Brain pericyte (primary cell): ENCODE results near the gene TNFRSF4.
"Not testable (repeated sequence)": the region's sequence is repeated elsewhere in the genome, so short reads cannot be mapped to it uniquely, and the experiment has no call there.

Source experiments
- DNase-seq: peaks from one replicate; pipeline ENCODE4 v3.0.0-alpha.2; 2012; ENCODE audit warnings: low read depth, low spot score

The TNFRSF4 gene

DNA sequence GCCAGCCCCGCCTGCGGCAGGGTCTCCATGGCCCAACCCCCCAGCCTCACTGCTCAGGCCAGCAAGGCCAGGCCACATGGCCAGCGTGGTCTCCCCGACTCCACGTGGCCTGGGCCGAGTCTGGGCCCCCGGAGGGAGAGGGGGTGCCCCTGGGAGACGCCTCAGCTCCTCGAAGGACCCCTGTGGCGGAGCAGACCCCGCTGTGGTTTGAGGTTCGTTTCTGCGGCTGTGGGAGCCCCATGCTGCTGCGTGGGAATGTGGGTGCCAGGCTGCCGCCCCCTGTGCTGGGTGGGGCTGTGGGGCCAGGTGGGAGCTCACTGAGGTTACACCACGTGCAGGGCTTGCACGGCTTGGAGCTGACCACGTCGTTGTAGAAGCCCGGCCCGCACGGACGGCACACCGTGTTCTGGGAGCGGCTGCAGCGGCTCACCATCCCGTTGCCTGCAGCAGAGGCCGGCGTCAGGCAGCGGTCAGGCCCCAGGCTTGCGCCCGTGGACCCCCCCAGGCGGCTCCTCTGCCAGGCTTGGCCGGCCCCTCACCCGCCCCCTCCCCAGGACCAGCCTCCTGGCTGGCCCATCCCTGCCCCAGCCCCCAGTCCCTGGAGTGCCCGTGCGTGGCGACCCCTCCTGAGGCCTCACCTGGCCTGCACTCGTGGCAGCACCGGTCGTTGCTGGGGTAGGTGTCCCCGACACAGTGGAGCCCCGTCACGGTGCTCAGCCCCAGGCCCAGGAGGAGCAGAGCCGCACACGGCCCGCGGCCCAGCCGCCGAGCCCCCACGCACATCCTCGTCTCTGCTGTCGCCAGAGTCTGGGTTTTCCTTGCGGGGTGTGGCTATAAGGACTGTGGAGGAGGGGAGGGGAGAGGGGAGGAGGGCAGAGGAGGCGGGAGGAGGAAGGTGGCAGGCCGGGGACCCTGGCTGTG, at the start of gene TNFRSF4:
TSS of gene TNFRSF4 (minus strand) at position 809 of the 921 bp plus-strand sequence. CDS start at position 783, 26 bp downstream.
- DNase-seq: no peak

DNA sequence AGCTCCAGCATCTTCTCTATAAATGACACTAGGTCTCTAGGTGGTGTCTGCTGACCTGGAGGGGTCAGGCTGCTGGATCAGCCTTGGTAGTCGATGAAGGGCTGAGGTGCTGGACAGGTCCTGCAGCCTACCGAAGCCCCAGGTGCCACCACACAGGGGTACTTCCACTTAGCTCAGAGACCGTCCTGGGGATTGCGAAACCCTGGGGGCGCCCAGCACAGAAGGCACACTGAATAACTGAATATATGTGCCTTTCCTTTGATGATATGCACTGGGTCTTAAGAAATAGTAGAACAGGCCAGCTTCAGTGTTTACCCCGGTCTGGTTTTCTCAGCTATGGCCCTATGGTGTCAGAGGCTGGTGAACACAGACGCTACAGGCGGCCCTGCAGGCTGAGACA, 48.8 kb upstream of the TNFRSF4 start:
- no peak for DNase-seq

DNA sequence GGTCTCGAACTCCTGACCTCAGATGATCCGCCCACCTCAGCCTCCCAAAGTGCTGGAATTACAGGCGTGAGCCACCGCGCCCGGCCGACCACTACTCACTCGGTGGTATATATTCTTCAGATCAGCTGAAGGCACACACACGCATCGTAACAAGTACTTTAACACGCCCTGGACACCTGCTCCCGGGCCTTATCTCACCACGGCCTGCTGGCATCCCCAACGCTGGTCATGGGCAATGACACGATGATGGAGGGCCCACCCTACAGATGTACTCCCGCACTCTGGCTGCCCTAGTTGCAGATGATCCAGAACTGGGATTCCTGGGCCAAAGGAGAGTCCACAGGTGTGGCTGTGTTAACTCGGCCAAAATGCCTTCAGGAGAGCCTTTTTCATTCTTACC, 48.1 kb upstream of the TNFRSF4 start:
- no peak for DNase-seq

DNA sequence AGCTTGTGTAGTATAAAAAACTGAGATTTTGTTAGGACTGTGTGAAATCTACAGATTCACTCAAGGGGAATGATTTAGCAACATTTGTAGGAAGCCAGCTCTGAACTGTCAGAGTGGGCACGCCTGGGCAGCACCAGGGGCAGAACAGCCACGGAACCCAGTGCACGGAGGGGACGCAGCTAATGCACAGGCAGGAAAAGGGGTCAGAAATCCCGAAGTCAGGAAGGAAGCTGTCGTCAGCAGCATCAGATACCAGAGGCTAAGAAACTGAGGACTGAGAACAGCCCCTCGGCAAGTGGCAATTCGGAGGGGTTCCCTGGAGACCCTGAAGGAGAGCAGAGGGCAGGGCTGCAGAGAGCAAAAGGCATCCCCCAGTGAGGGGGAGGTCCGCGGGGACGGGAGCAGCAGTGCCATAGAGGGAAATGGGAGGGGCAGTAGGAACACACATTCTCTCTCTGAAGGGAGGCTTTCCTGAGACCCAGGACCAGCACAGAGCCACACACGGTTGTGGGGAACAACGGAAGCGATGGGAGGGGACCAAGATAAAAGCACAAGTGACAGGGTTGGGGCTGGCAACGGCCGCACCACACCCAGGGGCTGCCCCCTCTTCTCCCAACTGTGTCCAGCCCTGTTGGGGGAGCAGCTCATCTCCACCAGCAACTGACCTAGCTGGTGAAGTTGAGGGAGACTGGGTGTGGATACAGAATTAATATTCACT, 47.0 kb upstream of the TNFRSF4 start:
- DNase-seq: no peak

DNA sequence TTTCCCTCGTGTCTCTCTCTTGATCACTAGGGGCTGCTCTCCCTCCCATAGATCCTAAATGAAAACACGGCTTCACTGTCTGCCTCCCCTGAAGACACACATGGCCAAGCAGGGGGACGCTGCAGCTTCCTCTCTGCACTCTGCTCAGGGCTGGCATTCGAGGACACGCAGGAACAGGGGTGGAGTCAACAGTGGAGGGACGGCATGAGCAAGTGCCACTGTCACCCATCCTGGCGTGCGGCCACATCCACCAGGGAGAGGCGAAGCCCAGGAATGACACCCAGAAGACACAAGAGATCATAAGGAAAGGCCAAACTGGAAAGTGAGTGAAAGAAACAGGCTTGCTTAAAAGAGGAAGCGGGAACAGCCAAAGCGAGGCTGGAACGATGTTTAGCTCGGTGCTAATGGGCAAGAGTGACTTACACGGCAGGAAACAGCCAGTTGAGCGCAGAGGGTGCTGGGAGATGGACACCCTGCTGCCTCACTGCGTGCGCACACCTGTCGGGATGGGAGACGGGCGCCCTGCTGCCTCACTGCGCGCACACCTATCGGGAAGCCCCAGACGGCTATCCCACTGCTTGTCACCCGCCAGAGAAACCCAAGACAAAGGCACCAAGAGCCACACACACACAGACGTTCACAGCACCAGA, 46.1 kb upstream of the TNFRSF4 start:
- no peak for DNase-seq

DNA sequence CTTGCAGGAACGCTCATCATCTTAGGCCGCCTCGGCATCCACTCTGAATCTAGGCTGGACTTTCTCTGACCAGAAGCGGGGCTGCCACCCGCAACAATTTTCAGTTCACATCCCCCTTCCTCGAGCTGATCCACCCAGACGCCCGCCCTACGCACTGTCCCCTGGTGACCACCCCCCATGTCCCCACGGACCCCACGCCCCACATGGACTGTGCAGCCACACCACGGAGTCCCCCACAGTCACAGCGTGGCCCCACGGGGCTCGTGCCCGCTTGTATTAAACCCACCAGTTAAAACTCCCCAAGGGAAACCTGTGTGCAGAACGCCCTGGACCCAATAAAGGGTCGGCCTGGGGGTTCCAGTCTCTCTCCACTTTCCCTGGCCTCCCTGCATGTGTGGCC, 45.6 kb upstream of the TNFRSF4 start:
- DNase-seq: no peak

DNA sequence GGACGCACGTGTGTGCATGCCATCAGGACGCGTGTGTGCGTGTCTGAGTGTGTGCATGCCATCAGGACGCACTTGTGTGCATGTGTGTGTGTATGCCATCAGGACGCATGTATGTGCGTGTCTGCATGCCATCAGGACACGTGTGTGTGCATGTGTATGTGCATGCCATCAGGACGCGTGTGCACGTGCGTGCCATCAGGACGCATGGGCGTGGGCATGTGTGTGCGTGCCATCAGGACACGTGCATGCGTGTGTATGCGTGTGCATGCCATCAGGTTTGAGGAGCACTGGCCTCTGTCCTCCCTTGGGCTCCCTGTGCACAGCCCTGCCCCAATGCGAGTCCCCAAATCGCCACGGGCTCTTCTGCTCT, 45.2 kb upstream of the TNFRSF4 start:
- no peak for DNase-seq

DNA sequence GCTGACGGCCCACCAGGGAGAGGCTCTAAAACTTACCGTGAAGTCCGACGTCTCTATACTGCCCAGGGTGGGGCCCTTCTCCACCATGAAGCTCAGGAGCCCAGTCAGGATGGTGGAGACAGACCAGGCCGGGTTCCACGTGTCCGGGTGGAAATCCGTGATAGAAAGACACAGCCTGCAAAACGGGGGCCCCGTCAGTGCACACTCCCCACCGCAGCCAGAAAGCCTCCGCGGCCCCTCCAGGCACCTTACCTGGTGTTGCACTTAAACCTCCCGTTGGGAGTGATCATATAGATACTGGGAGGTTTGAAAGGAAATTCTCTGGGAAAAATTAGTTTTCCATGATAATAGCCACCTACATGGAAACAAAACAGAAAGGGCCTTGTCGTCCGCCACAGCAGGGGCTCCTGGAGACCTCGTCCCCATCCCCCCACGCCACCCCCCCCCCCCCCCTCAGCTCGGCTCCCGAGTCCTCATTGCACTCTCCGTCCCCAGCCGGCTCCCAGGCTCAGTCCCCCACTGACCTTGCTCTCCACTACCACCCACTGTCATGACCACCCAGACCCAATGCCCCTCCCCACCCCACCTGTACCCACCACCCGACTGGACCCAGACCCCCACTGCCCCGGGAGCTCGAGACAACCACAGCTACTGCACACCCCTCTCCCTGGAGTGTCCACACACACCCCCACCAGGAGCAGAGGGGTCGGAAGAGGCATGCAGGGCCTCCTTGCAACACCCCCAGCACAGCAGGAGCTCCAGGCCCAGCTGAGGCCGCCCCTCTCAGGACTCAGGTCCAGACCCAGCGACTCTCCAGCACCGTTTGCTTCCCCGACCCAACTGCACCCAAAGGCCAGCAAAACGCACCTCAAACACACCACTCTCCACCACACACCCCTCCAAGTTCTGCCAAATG, 43.3 kb upstream of the TNFRSF4 start:
- no peak for DNase-seq

DNA sequence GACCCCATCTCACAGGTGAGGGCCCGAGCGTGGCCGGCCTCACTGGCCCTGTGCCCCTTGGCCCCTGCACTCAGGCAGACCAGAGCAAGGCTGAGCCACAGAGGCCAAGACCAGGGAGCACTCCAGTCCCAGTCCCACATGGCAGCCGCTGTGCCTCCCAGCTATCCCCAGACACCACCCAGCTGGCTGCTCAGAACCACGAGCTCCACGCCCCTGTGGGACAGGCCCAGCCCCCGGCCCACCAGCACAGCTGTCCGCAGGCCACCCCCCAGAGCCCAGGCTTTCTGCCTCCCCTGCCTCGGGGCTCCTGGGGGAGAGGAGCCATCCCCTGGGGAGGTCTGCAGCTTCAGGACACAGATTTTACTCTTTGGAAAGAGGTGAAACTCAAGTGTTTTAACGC, 41.7 kb upstream of the TNFRSF4 start:
- DNase-seq: no peak

DNA sequence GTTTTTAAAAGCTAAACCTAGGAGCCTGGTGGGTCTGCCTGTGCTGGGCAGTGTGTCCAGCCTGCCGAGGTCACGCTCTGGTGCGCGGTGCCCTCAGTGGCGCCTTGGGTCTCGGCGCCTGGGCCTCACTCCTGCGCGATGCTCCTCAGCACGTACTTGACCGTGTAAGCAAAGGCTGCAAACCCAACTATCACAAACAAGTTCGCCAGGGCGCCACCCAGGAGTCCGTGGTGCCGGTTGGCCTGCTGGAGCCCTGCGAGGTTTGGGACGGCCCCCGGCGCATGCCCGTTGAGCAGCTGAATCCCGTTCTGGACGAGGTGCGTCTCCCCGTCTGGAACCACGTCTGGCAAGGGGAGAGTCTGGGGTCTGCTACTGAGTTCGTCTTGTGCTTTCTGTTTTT, 41.1 kb upstream of the TNFRSF4 start:
- no peak for DNase-seq

DNA sequence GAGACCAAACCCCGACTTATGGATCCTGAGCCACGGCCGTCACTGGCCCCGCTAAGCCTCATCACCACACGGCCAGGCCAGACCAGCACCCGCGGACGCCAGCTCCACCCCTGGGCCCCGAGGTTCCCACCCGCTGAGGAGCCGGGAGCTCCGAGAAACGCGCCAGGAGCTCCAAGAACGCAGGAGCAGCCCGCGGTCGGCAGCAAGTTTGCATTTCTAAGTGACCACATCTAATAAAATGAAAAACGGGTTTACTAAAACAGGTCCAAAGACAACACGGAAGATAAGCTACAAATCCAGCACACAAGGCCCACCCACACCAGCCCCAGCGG, 40.7 kb upstream of the TNFRSF4 start:
- no peak for DNase-seq

DNA sequence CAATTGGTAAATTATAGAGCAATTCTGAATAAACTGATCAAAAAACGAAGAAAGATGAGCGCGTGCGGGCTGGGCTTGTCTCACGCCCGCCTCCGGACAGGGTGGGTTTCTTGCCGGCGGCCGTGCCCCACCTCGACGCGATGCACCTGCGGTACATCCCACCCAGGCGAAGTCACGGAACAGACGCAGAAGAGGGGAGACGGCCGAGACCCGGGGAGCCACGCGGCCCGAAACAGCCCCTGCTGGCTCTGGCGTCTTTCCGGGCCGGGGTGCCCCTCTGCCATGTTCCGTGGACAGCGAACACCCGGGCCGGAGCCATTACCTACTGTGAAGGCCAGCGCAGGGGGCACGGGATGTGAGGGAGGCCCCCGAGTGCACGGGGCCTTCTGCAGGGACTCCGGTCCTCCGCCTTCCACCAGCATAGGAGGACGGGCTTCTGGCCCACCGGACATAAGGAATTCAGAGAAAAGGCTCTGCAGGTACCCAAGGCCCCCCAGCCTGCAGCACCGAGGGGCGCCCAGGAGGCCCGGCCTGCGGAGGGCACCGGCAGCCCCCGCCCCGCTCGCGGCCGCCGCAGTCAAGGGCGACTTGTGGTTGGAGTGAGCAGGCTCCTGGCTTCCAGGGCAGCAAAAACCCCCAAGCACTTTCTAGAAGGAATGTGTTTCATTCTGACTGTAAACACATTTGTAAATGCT, 40.2 kb upstream of the TNFRSF4 start:
- DNase-seq: no peak

DNA sequence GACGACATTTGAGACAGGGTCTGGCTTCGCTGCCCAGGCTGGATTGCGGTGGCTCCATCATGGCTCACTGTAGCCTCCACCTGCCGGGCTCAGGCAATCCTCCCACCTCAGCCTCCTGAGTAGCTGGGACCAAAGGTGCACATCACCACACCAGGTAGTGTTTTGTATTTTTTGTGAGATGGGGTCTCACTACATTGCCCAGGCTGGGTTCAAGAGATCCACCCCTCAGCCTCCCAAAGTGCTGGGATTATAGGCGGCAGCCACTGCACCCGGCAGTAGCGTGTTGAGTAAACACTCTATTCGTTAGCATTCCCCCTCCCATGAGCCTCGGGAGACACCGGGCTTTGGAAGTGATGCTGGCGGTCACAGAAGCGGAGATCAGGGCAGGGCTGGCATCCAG, 39.4 kb upstream of the TNFRSF4 start:
- no peak for DNase-seq

DNA sequence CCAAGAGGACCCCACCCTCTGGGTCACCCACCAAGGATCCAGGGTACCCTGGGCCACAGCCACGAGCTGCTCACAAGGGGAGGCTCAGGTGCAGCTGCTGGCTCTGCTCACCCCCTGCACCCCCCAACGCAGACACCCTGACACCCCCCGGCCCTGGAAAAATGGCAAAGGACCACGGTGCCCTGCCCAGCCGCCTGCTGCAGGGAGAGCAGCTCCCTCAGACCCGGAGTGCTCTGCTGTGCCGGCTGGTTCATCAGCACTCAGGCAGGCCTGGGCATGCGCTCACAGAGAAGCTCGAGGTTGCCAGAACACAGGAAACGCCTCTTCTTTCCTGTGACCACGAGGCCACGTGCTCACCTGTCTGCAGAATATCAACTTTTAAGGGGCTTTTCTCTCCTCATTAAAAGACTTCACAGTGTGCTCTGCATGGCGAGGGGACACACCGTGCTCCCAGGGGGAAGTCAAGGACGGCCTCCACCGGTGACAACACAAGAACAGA, 36.9 kb upstream of the TNFRSF4 start:
- DNase-seq: no peak

DNA sequence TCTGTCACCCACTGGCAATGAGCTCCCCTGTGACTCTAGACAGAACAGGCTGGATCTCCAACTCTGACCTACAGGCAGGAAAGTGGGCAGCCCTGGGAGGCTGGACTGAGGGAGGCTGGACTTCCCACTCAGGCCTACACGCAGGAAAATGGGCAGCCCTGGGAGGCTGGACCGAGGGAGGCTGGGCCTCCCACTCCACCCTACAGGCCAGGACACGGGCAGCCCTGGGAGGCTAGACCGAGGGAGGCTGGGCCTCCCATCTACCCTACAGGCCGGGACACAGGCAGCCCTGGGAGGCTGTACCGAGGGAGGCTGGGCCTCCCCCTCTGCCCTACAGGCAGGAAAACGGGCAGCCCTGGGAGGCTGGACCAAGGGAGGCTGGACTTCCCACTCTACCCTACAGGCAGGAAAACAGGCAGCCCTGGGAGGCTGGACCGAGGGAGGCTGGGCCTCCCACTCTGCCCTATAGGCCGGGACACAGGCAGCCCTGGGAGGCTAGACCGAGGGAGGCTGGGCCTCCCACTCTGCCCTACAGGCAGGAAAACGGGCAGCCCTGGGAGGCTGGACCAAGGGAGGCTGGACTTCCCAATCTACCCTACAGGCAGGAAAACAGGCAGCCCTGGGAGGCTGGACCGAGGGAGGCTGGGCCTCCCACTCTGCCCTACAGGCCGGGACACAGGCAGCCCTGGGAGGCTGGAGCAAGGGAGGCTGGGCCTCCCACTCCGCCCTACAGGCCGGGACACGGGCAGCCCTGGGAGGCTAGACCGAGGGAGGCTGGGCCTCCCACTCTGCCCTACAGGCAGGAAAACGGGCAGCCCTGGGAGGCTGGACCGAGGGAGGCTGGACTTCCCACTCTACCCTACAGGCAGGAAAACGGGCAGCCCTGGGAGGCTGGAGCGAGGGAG, 34.3 kb upstream of the TNFRSF4 start:
- not testable (repeated sequence) for DNase-seq

DNA sequence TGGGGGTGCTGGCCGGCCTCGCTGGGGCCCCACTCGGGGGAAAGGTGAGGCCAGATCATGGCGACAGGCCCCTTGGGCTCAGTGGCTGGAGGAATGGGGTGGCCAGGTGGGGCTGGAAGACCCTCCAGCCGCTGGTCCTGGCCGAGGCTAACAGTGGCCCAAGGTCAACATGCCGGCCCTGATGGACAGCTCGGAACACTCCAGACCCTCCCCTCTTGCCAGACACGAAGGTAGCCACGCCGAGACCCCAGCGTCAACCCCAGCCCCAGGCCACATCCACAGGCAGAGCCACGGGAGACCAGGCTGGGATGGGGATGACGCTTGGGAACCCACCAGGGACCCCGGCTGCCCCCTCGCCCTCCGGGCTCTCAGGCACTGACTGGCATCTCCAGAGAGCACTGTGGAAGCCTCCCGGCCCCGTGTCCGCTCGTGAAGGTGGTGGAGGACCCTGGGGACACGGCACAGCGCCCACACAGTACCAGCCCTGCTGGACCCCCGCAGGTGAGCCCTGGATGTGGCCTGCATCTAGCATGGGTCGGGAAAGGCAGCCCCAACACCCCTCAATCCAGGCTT, 33.5 kb upstream of the TNFRSF4 start:
- DNase-seq: no peak

DNA sequence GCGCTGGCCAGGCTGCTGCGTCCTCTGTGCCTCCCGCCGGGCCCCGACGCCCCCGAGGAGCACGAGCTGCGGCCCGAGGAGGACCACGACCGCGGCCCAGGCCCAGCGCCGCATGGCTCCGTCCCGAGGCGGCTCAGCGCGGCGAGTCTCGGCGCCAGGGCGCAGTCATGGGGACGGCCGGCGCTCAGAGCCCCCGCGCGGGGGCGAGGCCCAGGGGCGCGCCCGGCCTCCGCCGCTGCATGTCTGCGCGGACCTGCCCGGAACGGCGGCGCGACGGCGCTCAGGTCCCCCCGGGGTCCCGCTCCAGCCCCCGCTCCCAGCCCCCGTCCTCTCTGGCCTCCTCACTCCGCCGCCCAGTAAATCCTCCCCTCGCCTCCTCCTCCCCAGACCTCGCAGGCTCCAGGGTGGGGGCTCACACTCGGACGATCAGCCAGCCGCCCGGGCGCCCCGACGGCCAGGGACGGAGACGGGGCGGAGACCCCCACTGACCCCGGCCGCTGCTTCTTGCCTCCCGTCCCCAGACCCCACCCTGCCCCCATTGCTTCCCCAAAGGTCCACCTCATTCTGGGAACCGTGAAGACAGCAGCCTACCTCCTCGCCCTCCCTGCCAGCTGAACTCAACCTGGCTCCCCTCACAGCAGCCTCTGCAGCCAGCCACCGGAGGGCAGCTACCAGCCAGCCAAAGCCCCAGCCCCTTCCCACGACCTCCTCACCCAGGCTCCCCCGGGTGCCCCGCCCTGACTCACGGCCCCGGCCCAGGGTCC, 32.8 kb upstream of the TNFRSF4 start, which contains the start of gene C1QTNF12:
TSS of gene C1QTNF12 (minus strand) at position 146 of the 764 bp plus-strand sequence. CDS start at position 114, 32 bp downstream.
- DNase-seq: no peak

DNA sequence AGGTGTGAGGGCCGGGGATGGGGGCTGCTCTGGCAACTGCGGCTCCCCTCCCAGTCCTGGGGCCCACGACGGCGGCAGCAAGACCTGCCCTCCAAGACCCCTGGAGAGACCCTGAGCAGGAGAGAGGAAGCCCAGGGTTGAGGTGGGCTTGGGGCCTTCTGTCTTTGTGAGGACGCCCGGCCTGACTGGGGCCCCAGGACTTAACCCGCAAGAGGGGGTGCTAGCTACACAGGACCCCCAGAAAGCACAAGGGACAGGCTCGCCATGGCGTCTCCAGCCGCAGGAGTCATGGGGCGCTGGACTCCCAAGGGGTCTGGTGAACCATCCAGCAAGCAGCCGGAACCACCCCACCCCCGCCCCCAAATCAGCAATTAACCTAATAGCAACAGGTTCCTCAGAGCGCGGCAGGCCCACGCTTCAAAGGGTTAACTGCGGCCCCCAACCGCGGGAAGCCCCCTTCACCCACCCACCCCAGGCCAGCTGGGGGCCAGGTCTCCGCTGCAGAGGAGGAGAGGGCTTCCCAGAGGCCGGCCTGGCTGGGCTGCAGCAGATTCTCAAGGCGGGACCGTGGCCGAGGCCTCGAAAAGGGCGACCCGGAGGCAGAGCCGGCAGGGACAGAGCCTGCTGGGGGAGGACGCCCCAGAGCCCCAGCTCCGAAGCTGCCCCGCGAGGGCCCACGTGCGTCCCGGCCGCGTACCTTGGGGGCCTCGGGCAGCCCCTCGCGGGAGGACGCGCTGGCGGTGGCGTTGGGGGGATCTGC, 32.0 kb upstream of the TNFRSF4 start:
- no peak for DNase-seq
